GM12892 (cell line): ENCODE results near the gene CFAP299.

Experiments used
- POLR2A ChIP-seq: IDR thresholded peaks from 2 replicates; pipeline ENCODE4 v1.6.1; 2011; ENCODE audit warnings: low read depth, low read length, control low read depth
- TAF1 ChIP-seq: IDR thresholded peaks from 2 replicates; pipeline ENCODE4 v1.6.1; 2011; ENCODE audit warnings: low read depth, mild to moderate bottlenecking, control low read depth, low read length, borderline replicate concordance

GRCh38 chr4:80466618-80467017 lies 131.1 kb downstream of the CFAP299 start:
- TF ChIP-seq TAF1 (no peak), POLR2A (no peak)
